ENCODE data around the gene ERICH6.

- no peak for TF ChIP-seq EP300 (IDR thresholded peaks at IDR 0.05)
- no peak for TF ChIP-seq CTCF (IDR thresholded peaks at IDR 0.05)
- TF ChIP-seq POLR2A (IDR thresholded peaks at IDR 0.05) = no peak
- no peak for TF ChIP-seq POLR2AphosphoS5 (IDR thresholded peaks at IDR 0.05)
Observed at GRCh38 chr3:150620002-150620689, 83.6 kb downstream of the ERICH6 start.
